Activated CD4-positive, alpha-beta T cell treated with anti-CD3 and anti-CD28 coated beads, Interleukin-2, amount 50 U/mL, for 4 hours (primary cell): ENCODE results near the gene SF3A1.

ENCODE experiments used
- DNase-seq, 2 experiments: peaks; one replicate each; pipeline ENCODE4 v3.0.0-alpha.2; 2020

Gene SF3A1

DNA sequence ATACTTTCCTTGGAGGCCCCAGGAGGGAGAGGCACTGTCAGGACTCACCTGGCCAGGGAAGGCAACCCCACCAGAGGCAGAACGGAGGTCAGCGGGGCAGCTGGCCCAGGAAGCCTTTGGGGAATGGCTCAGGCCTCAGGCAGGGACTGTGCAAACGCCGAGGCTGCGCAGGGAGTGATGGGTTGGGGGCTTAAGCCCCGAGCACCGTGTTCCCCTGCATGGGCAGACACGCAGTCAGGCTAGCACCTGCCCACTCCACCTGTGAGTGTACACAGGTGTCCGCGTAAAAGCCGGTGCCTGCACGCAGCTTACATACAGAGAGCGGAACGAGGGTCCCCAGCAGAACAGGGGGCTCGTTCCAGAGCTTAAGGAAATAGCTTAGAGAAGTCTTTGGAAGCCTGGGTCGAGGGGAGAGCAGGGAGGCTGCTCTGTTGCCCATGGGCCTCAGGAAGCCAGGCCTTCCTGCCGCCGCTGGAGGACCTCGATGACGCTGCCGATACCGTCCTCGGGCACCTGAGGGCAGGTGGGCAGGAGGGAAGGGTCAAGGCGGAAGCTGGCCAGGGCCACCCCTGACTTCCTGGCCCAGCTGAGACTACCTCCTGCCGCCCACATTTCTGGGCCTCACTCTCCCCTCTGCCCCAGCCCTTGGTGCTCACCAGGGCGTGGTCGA lies 71.4 kb downstream of the SF3A1 start:
- no peak for DNase-seq

DNA sequence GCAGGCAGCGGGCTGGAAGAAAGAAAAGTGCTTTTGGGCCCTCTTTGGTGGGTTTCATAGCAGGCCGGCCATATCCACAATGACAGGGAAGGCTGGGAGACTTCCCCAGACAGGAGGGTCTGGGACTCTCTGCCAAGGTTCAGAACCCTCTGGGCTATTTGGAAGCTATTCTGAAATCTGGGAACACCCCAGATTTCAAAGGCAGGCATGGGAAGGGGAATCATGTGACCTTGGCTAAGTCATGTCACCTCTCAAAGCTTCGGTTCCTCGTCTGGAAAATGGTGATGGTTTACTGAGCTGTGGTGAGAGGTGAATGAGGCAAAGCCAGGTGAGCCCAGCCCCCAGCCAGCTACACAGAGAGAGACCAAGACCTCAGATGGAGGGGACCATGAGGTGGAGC lies 72.0 kb downstream of the SF3A1 start:
- DNase-seq, result no peak

- DNase-seq, result no peak
These were observed 72.5 kb downstream of the SF3A1 start for GRCh38 chr22:30284172-30284571.

GRCh38 chr22:30283342-30283741 lies 73.4 kb downstream of the SF3A1 start:
- DNase-seq, result no peak

DNA sequence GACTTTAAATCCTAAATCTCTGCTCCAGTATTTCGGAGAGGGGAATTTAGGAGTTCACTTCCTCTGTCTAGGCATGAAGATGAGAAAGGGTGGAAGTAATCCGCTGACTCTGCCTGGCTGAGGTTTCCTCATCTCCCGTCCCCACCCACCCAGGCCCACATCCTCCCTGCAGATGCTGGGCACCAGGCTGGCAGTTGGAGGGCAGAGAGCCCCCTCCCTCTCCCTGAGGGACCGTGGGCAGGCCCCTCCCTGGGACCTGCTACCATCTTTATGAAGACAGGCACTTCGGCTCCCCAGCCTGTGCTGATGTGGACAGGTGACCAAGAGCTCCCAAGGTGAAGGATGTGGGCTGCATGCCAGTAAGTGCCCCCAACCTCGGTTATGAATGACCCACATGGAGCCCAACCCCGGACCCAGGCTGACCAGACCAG lies 74.1 kb downstream of the SF3A1 start:
- DNase-seq, result no peak
